DOHH2 (cell line): Measurements from ENCODE around the gene NFX1.

Experiments used
- H3F3A ChIP-seq: fragments of 200-600 bp; sonication (generic), shearing (Covaris generic); 2 replicates; pipeline ENCODE4 v1.6.0; 2016; ENCODE audit warnings: antibody characterized with exemption, mild to moderate bottlenecking; ENCODE audit not compliant: control insufficient read depth, insufficient read depth
- H3K27ac ChIP-seq: fragments of 200-600 bp; sonication (generic); 2 replicates; pipeline ENCODE4 v1.5.1; 2014; ENCODE audit warnings: low read depth, mild to moderate bottlenecking, low read length, moderate library complexity
- H3K27me3 ChIP-seq: fragments of 200-600 bp; sonication (generic); 2 replicates; pipeline ENCODE4 v1.6.1; 2014; ENCODE audit warnings: mild to moderate bottlenecking, low read length, mixed read lengths; ENCODE audit not compliant: control insufficient read depth
- H3K36me3 ChIP-seq: fragments of 200-600 bp; sonication (generic); 2 replicates; pipeline ENCODE4 v1.6.1; 2014; ENCODE audit warnings: mild to moderate bottlenecking, low read length, moderate library complexity, mixed read lengths; ENCODE audit not compliant: control insufficient read depth
- H3K4me1 ChIP-seq: fragments of 200-600 bp; sonication (generic); 2 replicates; pipeline ENCODE4 v1.6.1; 2014; ENCODE audit warnings: mild to moderate bottlenecking, low read length, mixed read lengths; ENCODE audit not compliant: control insufficient read depth
- H3K4me2 ChIP-seq: fragments of 200-600 bp; sonication (generic); 2 replicates; pipeline ENCODE4 v1.6.0; 2014; ENCODE audit warnings: mild to moderate bottlenecking, low read length, moderate library complexity
- H3K4me3 ChIP-seq: fragments of 200-600 bp; sonication (generic); 2 replicates; pipeline ENCODE4 v1.5.1; 2014; ENCODE audit warnings: mild to moderate bottlenecking, low read length, mixed read lengths
- H3K79me2 ChIP-seq: fragments of 200-600 bp; sonication (generic); 2 replicates; pipeline ENCODE4 v1.6.1; 2014; ENCODE audit warnings: mild to moderate bottlenecking, low read length, mixed read lengths; ENCODE audit not compliant: control insufficient read depth
- H3K9me2 ChIP-seq: fragments of 200-600 bp; sonication (generic); replicated peaks from 2 replicates; pipeline ENCODE4 v1.6.1; 2014; ENCODE audit warnings: mild to moderate bottlenecking, low read length, mixed read lengths; ENCODE audit not compliant: control insufficient read depth
- H3K9me3 ChIP-seq: fragments of 200-600 bp; sonication (generic); 2 replicates; pipeline ENCODE4 v1.6.1; 2014; ENCODE audit warnings: antibody characterized with exemption, low read length, mixed read lengths; ENCODE audit not compliant: control insufficient read depth, insufficient read depth
- H4K20me1 ChIP-seq: fragments of 200-600 bp; sonication (generic); 2 replicates; pipeline ENCODE4 v1.6.0; 2014; ENCODE audit warnings: low read depth, mild to moderate bottlenecking, antibody characterized with exemption, low read length, moderate library complexity; ENCODE audit not compliant: control insufficient read depth, insufficient read depth
- CTCF ChIP-seq: fragments of 200-600 bp; sonication (generic); IDR thresholded peaks from one replicate; pipeline ENCODE4 v1.5.1; 2014; ENCODE audit warnings: antibody characterized with exemption, mild to moderate bottlenecking, low read depth, low read length; ENCODE audit not compliant: poor library complexity, severe bottlenecking
- EZH2phosphoT487 ChIP-seq: fragments of 200-600 bp; sonication (generic); IDR thresholded peaks from 2 replicates; pipeline ENCODE4 v1.6.1; 2017; ENCODE audit warnings: borderline replicate concordance, mild to moderate bottlenecking, antibody characterized with exemption, low read length, moderate library complexity, mixed read lengths

NFX1 gene

GRCh38 chr9:33256236-33256635 lies 34.1 kb upstream of the NFX1 start:
- peaks cover 82% of the 10 kb centered on the region for H3K36me3 ChIP-seq
- peaks cover 22% of the 10 kb centered on the region for H3K79me2 ChIP-seq
- no peaks in the 10 kb centered on the region for H3K27me3 ChIP-seq
- no peaks in the 10 kb centered on the region for H4K20me1 ChIP-seq
- H3K4me1 ChIP-seq: no peaks in the 10 kb centered on the region
- no peak overlapping the region for H3K27ac ChIP-seq
- TF ChIP-seq EZH2phosphoT487 (no peak), CTCF (no peak)
- H3F3A ChIP-seq: 0 out of 2 replicates have a peak, but pooled peaks cover 6% of the 10 kb centered on the region
- H3K4me2 ChIP-seq: no peak overlapping the region
- H3K4me3 ChIP-seq: no peak overlapping the region
- no peaks in the 10 kb centered on the region for H3K9me3 ChIP-seq
- H3K9me2 ChIP-seq: no peaks in the 10 kb centered on the region

GRCh38 chr9:33257276-33257675 lies 33.0 kb upstream of the NFX1 start:
- Histone ChIP-seq H3K27me3 (no peaks in the 10 kb centered on the region), H4K20me1 (no peaks in the 10 kb centered on the region), H3K9me3 (no peaks in the 10 kb centered on the region), H3K4me3 (no peak overlapping the region), H3K9me2 (no peaks in the 10 kb centered on the region), H3F3A (0 out of 2 replicates have a peak, but pooled peaks cover 6% of the 10 kb centered on the region), H3K4me1 (0 out of 2 replicates have a peak, but pooled peaks cover 4% of the 10 kb centered on the region), H3K4me2 (no peak overlapping the region), H3K27ac (no peak overlapping the region), H3K36me3 (peaks cover 92% of the 10 kb centered on the region), H3K79me2 (peaks cover 31% of the 10 kb centered on the region)
- TF ChIP-seq EZH2phosphoT487: no peak
- TF ChIP-seq CTCF: no peak

GRCh38 chr9:33260372-33260771 lies 29.9 kb upstream of the NFX1 start:
- Histone ChIP-seq H3F3A (no peaks in the 10 kb centered on the region), H3K9me3 (no peaks in the 10 kb centered on the region), H3K4me1 (peaks cover 13% of the 10 kb centered on the region), H3K27ac (no peak overlapping the region), H4K20me1 (no peaks in the 10 kb centered on the region), H3K36me3 (peaks cover 89% of the 10 kb centered on the region), H3K4me2 (no peak overlapping the region), H3K9me2 (no peaks in the 10 kb centered on the region), H3K79me2 (peaks cover 58% of the 10 kb centered on the region), H3K27me3 (no peaks in the 10 kb centered on the region), H3K4me3 (no peak overlapping the region)
- TF ChIP-seq CTCF (no peak), EZH2phosphoT487 (no peak)
